IMR-90 (cell line): ENCODE results near the gene MAZ.
"Not testable (repeated sequence)": the region's sequence is repeated elsewhere in the genome, so short reads cannot be mapped to it uniquely, and the experiment has no call there.

Experiments
- CEBPB ChIP-seq: IDR thresholded peaks from 2 replicates; pipeline ENCODE4 v1.6.1; 2012; ENCODE audit warnings: low read depth, low read length, improper control_type of control experiment
- CTCF ChIP-seq: conservative IDR thresholded peaks from 2 replicates; pipeline ENCODE4 v1.5.1; 2012; ENCODE audit warnings: mild to moderate bottlenecking, low read depth, low read length, improper control_type of control experiment

- not testable (repeated sequence) for TF ChIP-seq CTCF, CEBPB
These were observed 23.0 kb upstream of the MAZ start for GRCh38 chr16:29783094-29783953.
